H9 (cell line): ENCODE data around the gene SIK2. TPM values are rescaled to one million over a fixed set of nuclear protein-coding genes. Genes with fewer than 3 reads are reported as not detected.

Source experiments
- DNase-seq: peaks from one replicate; pipeline ENCODE4 v3.0.0-alpha.2; 2017
- H2AFZ ChIP-seq: one replicate; pipeline ENCODE4 v1.6.1; 2013; ENCODE audit warnings: mild to moderate bottlenecking, low read length, control low read depth, moderate library complexity
- H2AK5ac ChIP-seq: 2 replicates; pipeline ENCODE4 v1.6.1; 2013; ENCODE audit warnings: low read length, control low read depth, mixed read lengths; ENCODE audit not compliant: insufficient read length
- H2BK120ac ChIP-seq: one replicate; pipeline ENCODE4 v1.6.1; 2013; ENCODE audit warnings: low read depth, mild to moderate bottlenecking, low read length, control low read depth, inconsistent platforms; ENCODE audit not compliant: poor library complexity, severe bottlenecking
- H2BK12ac ChIP-seq: 2 replicates; pipeline ENCODE4 v1.6.1; 2013; ENCODE audit warnings: low read length, control low read depth, mixed read lengths, low read depth; ENCODE audit not compliant: insufficient read length
- H2BK15ac ChIP-seq: 2 replicates; pipeline ENCODE4 v1.6.1; 2013; ENCODE audit warnings: low read depth, low read length, control low read depth
- H2BK20ac ChIP-seq: one replicate; pipeline ENCODE4 v1.6.1; 2013; ENCODE audit warnings: low read depth, mild to moderate bottlenecking, low read length, control low read depth, inconsistent platforms; ENCODE audit not compliant: poor library complexity, severe bottlenecking
- H2BK5ac ChIP-seq: 2 replicates; pipeline ENCODE4 v1.6.1; 2013; ENCODE audit warnings: low read length, control low read depth, mixed read lengths; ENCODE audit not compliant: insufficient read length
- H3K14ac ChIP-seq: 2 replicates; pipeline ENCODE4 v1.6.1; 2013; ENCODE audit warnings: low read length, control low read depth; ENCODE audit not compliant: insufficient read depth
- H3K18ac ChIP-seq: 2 replicates; pipeline ENCODE4 v1.6.1; 2013; ENCODE audit warnings: low read depth, mild to moderate bottlenecking, mixed read lengths, low read length, control low read depth; ENCODE audit not compliant: insufficient read length
- H3K23ac ChIP-seq: 2 replicates; pipeline ENCODE4 v1.6.1; 2013; ENCODE audit warnings: low read length, control low read depth, mixed read lengths, low read depth; ENCODE audit not compliant: insufficient read length
- H3K23me2 ChIP-seq: 2 replicates; pipeline ENCODE4 v1.6.1; 2013; ENCODE audit warnings: low read depth, mild to moderate bottlenecking, mixed read lengths, low read length, control low read depth; ENCODE audit not compliant: insufficient read length, poor library complexity, severe bottlenecking
- H3K27ac ChIP-seq: 2 replicates; pipeline ENCODE4 v1.5.1; 2013; ENCODE audit warnings: low read length, control low read depth, mixed read lengths, low read depth; ENCODE audit not compliant: insufficient read length
- H3K27me3 ChIP-seq: 2 replicates; pipeline ENCODE4 v1.6.1; 2013; ENCODE audit warnings: low read length, control low read depth, inconsistent platforms; ENCODE audit not compliant: insufficient read depth
- H3K4ac ChIP-seq: 2 replicates; pipeline ENCODE4 v1.6.1; 2013; ENCODE audit warnings: low read depth, mild to moderate bottlenecking, control low read depth, inconsistent platforms, low read length, moderate library complexity
- H3K4me1 ChIP-seq: 2 replicates; pipeline ENCODE4 v1.6.1; 2013; ENCODE audit warnings: low read length, control low read depth, inconsistent platforms; ENCODE audit not compliant: insufficient read depth
- H3K4me2 ChIP-seq: 2 replicates; pipeline ENCODE4 v1.6.1; 2013; ENCODE audit warnings: low read length, control low read depth, mixed read lengths; ENCODE audit not compliant: insufficient read length, insufficient read depth
- H3K56ac ChIP-seq: 2 replicates; pipeline ENCODE4 v1.6.1; 2013; ENCODE audit warnings: low read depth, mild to moderate bottlenecking, mixed read lengths, low read length, control low read depth; ENCODE audit not compliant: insufficient read length
- H3K79me1 ChIP-seq: 2 replicates; pipeline ENCODE4 v1.6.1; 2013; ENCODE audit warnings: low read depth, mild to moderate bottlenecking, moderate library complexity, low read length, control low read depth, inconsistent platforms; ENCODE audit not compliant: insufficient read depth, poor library complexity, severe bottlenecking
- H3K79me2 ChIP-seq: 2 replicates; pipeline ENCODE4 v1.6.1; 2013; ENCODE audit warnings: low read length, control low read depth, inconsistent platforms; ENCODE audit not compliant: insufficient read depth
- H3K9ac ChIP-seq: 2 replicates; pipeline ENCODE4 v1.6.1; 2013; ENCODE audit warnings: low read length, control low read depth, mixed read lengths; ENCODE audit not compliant: insufficient read length; ENCODE audit errors: extremely low read depth
- H3K9me3 ChIP-seq: one replicate; pipeline ENCODE4 v1.6.1; 2013; ENCODE audit warnings: low read depth, low read length, inconsistent platforms; ENCODE audit not compliant: control insufficient read depth
- H3T11ph ChIP-seq: one replicate; pipeline ENCODE4 v1.6.1; 2013; ENCODE audit warnings: mild to moderate bottlenecking, low read length, control low read depth, inconsistent platforms
- H4K20me1 ChIP-seq: one replicate; pipeline ENCODE4 v1.6.1; 2013; ENCODE audit not compliant: control insufficient read depth, insufficient read length, insufficient read depth
- H4K5ac ChIP-seq: 2 replicates; pipeline ENCODE4 v1.6.1; 2013; ENCODE audit warnings: low read depth, mild to moderate bottlenecking, mixed read lengths, low read length, control low read depth; ENCODE audit not compliant: insufficient read length
- H4K8ac ChIP-seq: replicated peaks from 2 replicates; pipeline ENCODE4 v1.6.1; 2013; ENCODE audit warnings: low read length, control low read depth, mixed read lengths, low read depth; ENCODE audit not compliant: insufficient read length
- H4K91ac ChIP-seq: 2 replicates; pipeline ENCODE4 v1.6.1; 2013; ENCODE audit warnings: low read depth, mild to moderate bottlenecking, moderate library complexity, mixed read lengths, low read length, control low read depth; ENCODE audit not compliant: insufficient read length
- H3K27ac Mint-ChIP-seq, 3 experiments: 2 replicates in 2 of 3; 3 replicates in 1 of 3; pipeline ENCODE4 v1.8.0; 2020 to 2021; ENCODE audit warnings: mixed read lengths in 3 of 3, mild to moderate bottlenecking in 1 of 3, moderate library complexity in 1 of 3
- H3K27me3 Mint-ChIP-seq: 2 replicates; pipeline ENCODE4 v1.8.0; 2021; ENCODE audit warnings: low read depth, mild to moderate bottlenecking, moderate library complexity, mixed read lengths
- H3K36me3 Mint-ChIP-seq, 3 experiments: 2 replicates in 2 of 3; 3 replicates in 1 of 3; pipeline ENCODE4 v1.8.0; 2020 to 2021; ENCODE audit warnings: low read depth in 3 of 3, mixed read lengths in 3 of 3; ENCODE audit not compliant: insufficient read depth in 1 of 3
- H3K4me1 Mint-ChIP-seq, 2 experiments: 2 replicates each; pipeline ENCODE4 v1.8.0; 2020; ENCODE audit warnings: mixed read lengths in 2 of 2
- H3K4me3 Mint-ChIP-seq, 2 experiments: 2 replicates in 1 of 2; 3 replicates in 1 of 2; pipeline ENCODE4 v1.8.0; 2020 to 2021; ENCODE audit warnings: mild to moderate bottlenecking in 2 of 2, mixed read lengths in 2 of 2, moderate library complexity in 1 of 2
- H3K9me3 Mint-ChIP-seq, 2 experiments: 2 replicates in 1 of 2; 3 replicates in 1 of 2; pipeline ENCODE4 v1.8.0; 2020; ENCODE audit warnings: mild to moderate bottlenecking in 2 of 2, mixed read lengths in 2 of 2, moderate library complexity in 1 of 2
- WGBS: extraction: QIAGEN DNeasy Blood & Tissue Kit; methylation state at CpG from one replicate; pipeline ENCODE4 v1.1.7; 2013; ENCODE audit warnings: missing lambda C conversion rate, low lambda C conversion rate, mixed read lengths; ENCODE audit not compliant: insufficient read length; ENCODE audit errors: extremely low coverage; 5-methylcytosine and 5-hydroxymethylcytosine counted together
- total RNA-seq: library from RNA; stranded (reverse); gene quantifications from 2 replicates; pipeline ENCODE4 v1.2.1, GENCODE V29; 2021
- TF ChIP-seq, protein P1 (sequence below): fragments of 200-600 bp; sonication (generic); conservative IDR thresholded peaks from 3 replicates; pipeline ENCODE4 v1.8.0; 2021; ENCODE audit warnings: antibody characterized with exemption, mild to moderate bottlenecking

SIK2 gene
- total RNA-seq, 1 experiment from 2014 or later: 7.5 TPM

DNA sequence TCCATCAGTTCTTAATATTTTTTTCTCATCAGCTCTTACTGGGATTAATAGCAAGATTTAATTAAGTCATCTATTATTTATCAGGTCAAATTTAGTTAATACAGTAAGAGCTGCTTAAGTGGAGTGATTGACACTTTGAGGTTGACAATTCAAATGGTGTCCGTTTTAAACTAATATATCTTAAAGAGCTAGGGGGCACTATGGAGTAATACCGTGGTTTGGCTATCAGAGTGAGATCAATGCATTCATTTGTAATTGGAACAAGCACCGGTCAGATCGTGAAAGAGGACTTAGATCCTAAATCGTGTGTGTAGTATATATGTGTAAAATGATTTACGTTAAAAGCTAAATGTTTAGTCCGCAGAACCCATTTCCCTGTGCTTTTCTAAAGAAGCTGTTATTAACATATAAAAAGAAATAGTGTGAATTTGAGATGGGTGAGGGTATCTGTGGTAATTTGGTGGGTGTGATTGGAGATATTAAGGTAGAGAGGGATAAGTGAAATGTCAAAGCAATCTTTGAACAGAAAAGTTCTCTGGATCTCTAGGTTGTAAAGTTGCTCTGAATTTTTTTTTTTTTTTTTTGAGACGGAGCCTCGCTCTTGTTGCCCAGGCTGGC, 2.3 kb downstream of the SIK2 start:
- H2BK15ac ChIP-seq: no peak overlapping the region
- H2BK5ac ChIP-seq: no peak overlapping the region
- H3K4me1 ChIP-seq: peaks cover 3% of the 10 kb centered on the region; the same call in 1 of the 2 replicates
- H4K5ac ChIP-seq: no peak overlapping the region
- H3K56ac ChIP-seq: no peak overlapping the region
- H4K20me1 ChIP-seq: no peaks in the 10 kb centered on the region
- H3K23me2 ChIP-seq: peaks cover 11% of the 10 kb centered on the region
- Mint-ChIP-seq H3K4me3 (peak overlapping the region in 1 of 2 experiments; percentile 1; a peak in 1 of 5 replicates), H3K9me3 (no peaks in the 10 kb centered on the region; a peak in 1 of 5 replicates), H3K36me3 (no peaks in the 10 kb centered on the region; a peak in 1 of 7 replicates), H3K27ac (no peak overlapping the region), H3K27me3 (peaks cover 29% of the 10 kb centered on the region), H3K4me1 (peaks cover 20 to 24% of the 10 kb centered on the region in 2 experiments)
- no peak overlapping the region for H2BK120ac ChIP-seq
- H3K9me3 ChIP-seq: no peaks in the 10 kb centered on the region
- no peak overlapping the region for H4K8ac ChIP-seq
- H3K23ac ChIP-seq: no peak overlapping the region
- H3K18ac ChIP-seq: no peak overlapping the region
- H3K27me3 ChIP-seq: peaks cover 7% of the 10 kb centered on the region; the same call in 1 of the 2 replicates
- H3K27ac ChIP-seq: no peak overlapping the region
- no peak overlapping the region for H2BK12ac ChIP-seq
- H3K79me2 ChIP-seq: no peaks in the 10 kb centered on the region
- no peak overlapping the region for H2AK5ac ChIP-seq
- no peak overlapping the region for H3K4ac ChIP-seq
- no peak overlapping the region for H3K14ac ChIP-seq
- TF ChIP-seq, protein P1, sequence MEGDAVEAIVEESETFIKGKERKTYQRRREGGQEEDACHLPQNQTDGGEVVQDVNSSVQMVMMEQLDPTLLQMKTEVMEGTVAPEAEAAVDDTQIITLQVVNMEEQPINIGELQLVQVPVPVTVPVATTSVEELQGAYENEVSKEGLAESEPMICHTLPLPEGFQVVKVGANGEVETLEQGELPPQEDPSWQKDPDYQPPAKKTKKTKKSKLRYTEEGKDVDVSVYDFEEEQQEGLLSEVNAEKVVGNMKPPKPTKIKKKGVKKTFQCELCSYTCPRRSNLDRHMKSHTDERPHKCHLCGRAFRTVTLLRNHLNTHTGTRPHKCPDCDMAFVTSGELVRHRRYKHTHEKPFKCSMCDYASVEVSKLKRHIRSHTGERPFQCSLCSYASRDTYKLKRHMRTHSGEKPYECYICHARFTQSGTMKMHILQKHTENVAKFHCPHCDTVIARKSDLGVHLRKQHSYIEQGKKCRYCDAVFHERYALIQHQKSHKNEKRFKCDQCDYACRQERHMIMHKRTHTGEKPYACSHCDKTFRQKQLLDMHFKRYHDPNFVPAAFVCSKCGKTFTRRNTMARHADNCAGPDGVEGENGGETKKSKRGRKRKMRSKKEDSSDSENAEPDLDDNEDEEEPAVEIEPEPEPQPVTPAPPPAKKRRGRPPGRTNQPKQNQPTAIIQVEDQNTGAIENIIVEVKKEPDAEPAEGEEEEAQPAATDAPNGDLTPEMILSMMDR: peak; percentile 75
- DNase-seq: no peak
- H3K79me1 ChIP-seq: no peaks in the 10 kb centered on the region
- no peak overlapping the region for H4K91ac ChIP-seq
- no peak overlapping the region for H2AFZ ChIP-seq
- H2BK20ac ChIP-seq: no peak overlapping the region
- no peak overlapping the region for H3K4me2 ChIP-seq
- H3T11ph ChIP-seq: no peak overlapping the region
- H3K9ac ChIP-seq: no peak overlapping the region
- no CpG with 5 or more reads among the region's 9 CpGs for WGBS
